AG04449 (cell line): ENCODE results near the gene CASP5.
A peak's percentile ranks its signal among the peaks of the same experiment; 100 is the strongest.

Experiments
- CTCF ChIA-PET: fragments of 350-600 bp; formaldehyde crosslinking; extraction: SDS; loops from one replicate; lab custom pipeline; 2021; ENCODE audit warnings: antibody characterized with exemption; lab: Yijun Ruan, JAX
- POLR2A ChIA-PET: fragments of 400-600, 350-600 bp; formaldehyde crosslinking; extraction: SDS; loops from one replicate; lab custom pipeline; 2020; ENCODE audit warnings: antibody characterized with exemption, inconsistent platforms; lab: Yijun Ruan, JAX
- DNase-seq: peaks from one replicate; pipeline ENCODE4 v3.0.0-alpha.2; 2010; ENCODE audit warnings: low read depth, low spot score
- H3K4me3 ChIP-seq: 2 replicates; pipeline ENCODE4 v1.5.1; 2011; ENCODE audit warnings: low read depth, mild to moderate bottlenecking, control low read depth, low read length
- TF ChIP-seq, protein P1 (sequence below): IDR thresholded peaks from one replicate; pipeline ENCODE4 v1.5.1; 2011; ENCODE audit warnings: mild to moderate bottlenecking, moderate library complexity, low read length, control low read depth, inconsistent platforms; ENCODE audit not compliant: insufficient read depth; ENCODE audit errors: missing control alignments

The CASP5 gene

GRCh38 chr11:104962852-104963251, 60.1 kb downstream of the CASP5 start:
- DNase-seq, result no peak
- ChIA-PET CTCF (interaction anchor here (1.3 kb wide), 1 partner anchor 16 kb away, joined by 6 read pairs; no protein-coding TSS in a partner anchor), POLR2A (no interaction called here)
- TF ChIP-seq, protein P1, sequence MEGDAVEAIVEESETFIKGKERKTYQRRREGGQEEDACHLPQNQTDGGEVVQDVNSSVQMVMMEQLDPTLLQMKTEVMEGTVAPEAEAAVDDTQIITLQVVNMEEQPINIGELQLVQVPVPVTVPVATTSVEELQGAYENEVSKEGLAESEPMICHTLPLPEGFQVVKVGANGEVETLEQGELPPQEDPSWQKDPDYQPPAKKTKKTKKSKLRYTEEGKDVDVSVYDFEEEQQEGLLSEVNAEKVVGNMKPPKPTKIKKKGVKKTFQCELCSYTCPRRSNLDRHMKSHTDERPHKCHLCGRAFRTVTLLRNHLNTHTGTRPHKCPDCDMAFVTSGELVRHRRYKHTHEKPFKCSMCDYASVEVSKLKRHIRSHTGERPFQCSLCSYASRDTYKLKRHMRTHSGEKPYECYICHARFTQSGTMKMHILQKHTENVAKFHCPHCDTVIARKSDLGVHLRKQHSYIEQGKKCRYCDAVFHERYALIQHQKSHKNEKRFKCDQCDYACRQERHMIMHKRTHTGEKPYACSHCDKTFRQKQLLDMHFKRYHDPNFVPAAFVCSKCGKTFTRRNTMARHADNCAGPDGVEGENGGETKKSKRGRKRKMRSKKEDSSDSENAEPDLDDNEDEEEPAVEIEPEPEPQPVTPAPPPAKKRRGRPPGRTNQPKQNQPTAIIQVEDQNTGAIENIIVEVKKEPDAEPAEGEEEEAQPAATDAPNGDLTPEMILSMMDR, result no peak
- no peak overlapping the region for H3K4me3 ChIP-seq

- CTCF ChIA-PET, result interaction anchor here (0.9 to 1.5 kb wide), 2 partner anchors 10 to 14 kb away, joined by 3 to 6 read pairs; no protein-coding TSS in a partner anchor
Measured at GRCh38 chr11:104957280-104957679, 65.7 kb downstream of the CASP5 start.

GRCh38 chr11:104956528-104956927, 66.4 kb downstream of the CASP5 start:
- TF ChIP-seq, protein P1, result no peak
- POLR2A ChIA-PET, result no interaction called here
- H3K4me3 ChIP-seq, result no peak overlapping the region
- CTCF ChIA-PET, result interaction anchor here (1.5 kb wide), 1 partner anchor 10 kb away, joined by 6 read pairs; no protein-coding TSS in a partner anchor
- no peak for DNase-seq

More at GRCh38 chr11:104957280-104957679, 65.7 kb downstream of the CASP5 start:
- POLR2A ChIA-PET, result no interaction called here
- DNase-seq, result no peak
- TF ChIP-seq, protein P1, result no peak
- H3K4me3 ChIP-seq, result no peak overlapping the region

- TF ChIP-seq, protein P1, result peak; percentile 41
- no peak for DNase-seq
- H3K4me3 ChIP-seq, result no peak overlapping the region
- ChIA-PET CTCF (interaction anchor here (0.9 to 2.7 kb wide), 13 partner anchors 10 to 916 kb away, joined by 3 to 19 read pairs (median 4); partner anchors contain the start of gene CASP4), POLR2A (no interaction called here)
Measured at GRCh38 chr11:104946907-104947306, 76.1 kb downstream of the CASP5 start.
